Dermis microvascular lymphatic vessel endothelial cell (primary cell): ENCODE results near the gene VLDLR. TPM values are rescaled to one million over a fixed set of nuclear protein-coding genes. Genes with fewer than 3 reads are reported as not detected.
"Not testable (repeated sequence)": the region's sequence is repeated elsewhere in the genome, so short reads cannot be mapped to it uniquely, and the experiment has no call there.

Experiments
- DNase-seq, 2 donors: peaks; one replicate each; pipeline versions ENCODE4 v3.0.0 to v3.0.0-alpha.2; 2010; ENCODE audit warnings: low read depth in 2 of 2
- total RNA-seq: library from RNA; depleted of rRNA; stranded (reverse); fragments of >200 nt; gene quantifications from 2 replicates; pipeline ENCODE4 v1.2.1, GENCODE V29; 2014

The VLDLR gene
- total RNA-seq, 1 donor from 2014 or later, result 5.5 TPM

- DNase-seq, result no peak
Measured at GRCh38 chr9:2663461-2664173, 42.0 kb downstream of the VLDLR start.

- no peak for DNase-seq
Measured at GRCh38 chr9:2664174-2665065, 42.8 kb downstream of the VLDLR start.

- no peak for DNase-seq
Measured at GRCh38 chr9:2666569-2666968, 45.0 kb downstream of the VLDLR start.

- DNase-seq, result no peak
Measured at GRCh38 chr9:2673161-2673560, 51.6 kb downstream of the VLDLR start.

- no peak for DNase-seq
Measured at GRCh38 chr9:2674141-2674824, 52.7 kb downstream of the VLDLR start.

GRCh38 chr9:2675834-2676233 lies 54.2 kb downstream of the VLDLR start:
- DNase-seq, result peak in 1 of 2 donors; percentile 5

- peak in 1 of 2 donors; percentile 63 for DNase-seq
Measured at GRCh38 chr9:2676466-2676865, 54.9 kb downstream of the VLDLR start.

GRCh38 chr9:2677915-2678889 lies 56.6 kb downstream of the VLDLR start:
- peak in 1 of 2 donors; percentile 9 for DNase-seq

GRCh38 chr9:2679011-2679410 lies 57.4 kb downstream of the VLDLR start:
- no peak for DNase-seq

- no peak for DNase-seq
Measured at GRCh38 chr9:2681981-2682380, 60.4 kb downstream of the VLDLR start.

- no peak for DNase-seq
Measured at GRCh38 chr9:2686911-2687310, 65.3 kb downstream of the VLDLR start.

- DNase-seq, result no peak
Measured at GRCh38 chr9:2688636-2689035, 67.0 kb downstream of the VLDLR start.

- DNase-seq, result peak; percentile 48 to 65
Measured at GRCh38 chr9:2691212-2691611, 69.6 kb downstream of the VLDLR start.

GRCh38 chr9:2691626-2692025 lies 70.0 kb downstream of the VLDLR start:
- peak; percentile 85 to 91 for DNase-seq

- DNase-seq, result no peak
Measured at GRCh38 chr9:2693056-2693455, 71.5 kb downstream of the VLDLR start.

GRCh38 chr9:2697492-2697891 lies 75.9 kb downstream of the VLDLR start:
- no peak for DNase-seq

GRCh38 chr9:2700398-2700797 lies 78.8 kb downstream of the VLDLR start:
- no peak for DNase-seq

GRCh38 chr9:2700909-2701550 lies 79.4 kb downstream of the VLDLR start:
- DNase-seq, result no peak

- DNase-seq, result no peak
Measured at GRCh38 chr9:2704504-2704903, 82.9 kb downstream of the VLDLR start.

- DNase-seq, result not testable (repeated sequence)
Measured at GRCh38 chr9:2707256-2707655, 85.7 kb downstream of the VLDLR start.
